Karpas-422 (cell line): ENCODE results near the gene GRAMD2B. TPM values are rescaled to one million over a fixed set of nuclear protein-coding genes. Genes with fewer than 3 reads are reported as not detected.

Experiments used
- DNase-seq: peaks from one replicate; pipeline ENCODE4 v3.0.0-alpha.2; 2015
- H2AFZ ChIP-seq: fragments of 200-600 bp; sonication (generic); 2 replicates; pipeline ENCODE4 v1.6.1; 2014; ENCODE audit warnings: antibody characterized with exemption, low read length, mixed read lengths
- H3K27ac ChIP-seq: fragments of 200-600 bp; sonication (generic); 2 replicates; pipeline ENCODE4 v1.5.1; 2014; ENCODE audit warnings: mild to moderate bottlenecking, low read length, moderate library complexity
- H3K27me3 ChIP-seq: fragments of 200-600 bp; sonication (generic); 2 replicates; pipeline ENCODE4 v1.6.1; 2014; ENCODE audit warnings: low read length, mixed read lengths
- H3K36me3 ChIP-seq: fragments of 200-600 bp; sonication (generic); 2 replicates; pipeline ENCODE4 v1.6.1; 2014; ENCODE audit warnings: low read length, mixed read lengths; ENCODE audit not compliant: insufficient read depth
- H3K4me1 ChIP-seq: fragments of 200-600 bp; sonication (generic); 2 replicates; pipeline ENCODE4 v1.6.1; 2014; ENCODE audit warnings: mild to moderate bottlenecking, low read length, mixed read lengths
- H3K4me2 ChIP-seq: fragments of 200-600 bp; sonication (generic); 2 replicates; pipeline ENCODE4 v1.6.1; 2014; ENCODE audit warnings: low read length, low read depth, mild to moderate bottlenecking; ENCODE audit not compliant: poor library complexity, severe bottlenecking
- H3K4me3 ChIP-seq: fragments of 200-600 bp; sonication (generic); 2 replicates; pipeline ENCODE4 v1.5.1; 2014; ENCODE audit warnings: mild to moderate bottlenecking, antibody characterized with exemption, low read length, mixed read lengths
- H3K79me2 ChIP-seq: fragments of 200-600 bp; sonication (generic); 2 replicates; pipeline ENCODE4 v1.6.1; 2014; ENCODE audit warnings: mild to moderate bottlenecking, low read length, mixed read lengths
- H3K9ac ChIP-seq: fragments of 200-600 bp; sonication (generic); 2 replicates; pipeline ENCODE4 v1.6.0; 2014; ENCODE audit warnings: low read length
- H3K9me2 ChIP-seq: fragments of 200-600 bp; sonication (generic), shearing (Covaris generic); replicated peaks from 2 replicates; pipeline ENCODE4 v1.6.0; 2014; ENCODE audit warnings: mild to moderate bottlenecking, low read length, moderate library complexity; ENCODE audit not compliant: insufficient read depth
- H3K9me3 ChIP-seq: fragments of 300-700, 200-600 bp; sonication (generic); 2 replicates; pipeline ENCODE4 v1.6.1; 2014; ENCODE audit warnings: low read length, mixed read lengths
- H4K20me1 ChIP-seq: fragments of 200-600 bp; sonication (generic); 2 replicates; pipeline ENCODE4 v1.6.1; 2014; ENCODE audit warnings: mild to moderate bottlenecking, antibody characterized with exemption, low read length, low read depth; ENCODE audit not compliant: insufficient read depth
- total RNA-seq: library from RNA; depleted of rRNA; stranded (reverse); fragments of >200 nt; shearing (Covaris generic); gene quantifications from 2 replicates; pipeline ENCODE4 v1.2.3, GENCODE V29; 2014; ENCODE audit warnings: low replicate concordance

GRAMD2B gene
- total RNA-seq, 1 experiment from 2014 or later = 4.5 TPM

GRCh38 chr5:126479810-126480209 is 56.6 kb downstream of the GRAMD2B start:
- Histone ChIP-seq H3K27me3 (no peaks in the 10 kb centered on the region), H3K9me3 (no peaks in the 10 kb centered on the region), H3K27ac (no peak overlapping the region), H3K4me3 (no peak overlapping the region), H3K4me1 (peaks cover 3% of the 10 kb centered on the region; the same call in 1 of the 2 replicates), H2AFZ (no peak overlapping the region), H3K9me2 (no peaks in the 10 kb centered on the region), H3K79me2 (no peaks in the 10 kb centered on the region), H3K9ac (no peak overlapping the region), H4K20me1 (no peaks in the 10 kb centered on the region), H3K36me3 (no peaks in the 10 kb centered on the region), H3K4me2 (no peak overlapping the region)
- DNase-seq = no peak

DNA sequence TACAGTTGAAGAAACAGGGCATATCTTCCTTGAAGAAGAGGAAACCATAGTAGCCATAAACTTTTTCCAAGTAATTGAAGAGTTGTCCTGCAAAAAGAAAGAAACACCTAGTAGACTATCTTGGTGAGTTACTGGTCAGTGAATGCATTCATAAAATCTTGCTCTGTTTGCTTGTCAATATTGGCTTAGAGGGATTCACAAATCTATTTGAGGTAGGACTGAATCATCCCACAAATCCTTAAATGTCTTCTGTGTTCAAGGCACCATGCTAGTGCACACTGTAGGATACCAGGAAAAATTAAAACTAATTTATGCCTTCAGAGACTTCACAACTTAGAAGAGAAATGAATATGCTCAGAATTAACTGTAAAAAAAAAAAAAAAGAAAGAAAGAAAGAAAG is 57.6 kb downstream of the GRAMD2B start:
- H2AFZ ChIP-seq = no peak overlapping the region
- no peaks in the 10 kb centered on the region; the same call in 1 of the 2 replicates for H3K36me3 ChIP-seq
- H3K9me2 ChIP-seq = no peaks in the 10 kb centered on the region
- DNase-seq = no peak
- no peaks in the 10 kb centered on the region for H3K27me3 ChIP-seq
- no peaks in the 10 kb centered on the region for H3K79me2 ChIP-seq
- no peaks in the 10 kb centered on the region for H4K20me1 ChIP-seq
- no peaks in the 10 kb centered on the region for H3K9me3 ChIP-seq
- H3K4me3 ChIP-seq = no peak overlapping the region
- H3K4me2 ChIP-seq = no peak overlapping the region
- H3K9ac ChIP-seq = no peak overlapping the region
- H3K27ac ChIP-seq = no peak overlapping the region
- H3K4me1 ChIP-seq = peaks cover 3% of the 10 kb centered on the region; the same call in 1 of the 2 replicates

- Histone ChIP-seq H3K79me2 (no peaks in the 10 kb centered on the region), H3K9ac (no peak overlapping the region), H3K27ac (no peak overlapping the region), H3K36me3 (no peaks in the 10 kb centered on the region; the same call in 1 of the 2 replicates), H3K4me2 (no peak overlapping the region), H3K9me3 (no peaks in the 10 kb centered on the region), H2AFZ (no peak overlapping the region), H3K27me3 (no peaks in the 10 kb centered on the region), H3K4me1 (peaks cover 3% of the 10 kb centered on the region; the same call in 1 of the 2 replicates), H3K9me2 (no peaks in the 10 kb centered on the region), H4K20me1 (no peaks in the 10 kb centered on the region), H3K4me3 (no peak overlapping the region)
- DNase-seq = no peak
Measured at GRCh38 chr5:126481243-126481642, 58.0 kb downstream of the GRAMD2B start.

DNA sequence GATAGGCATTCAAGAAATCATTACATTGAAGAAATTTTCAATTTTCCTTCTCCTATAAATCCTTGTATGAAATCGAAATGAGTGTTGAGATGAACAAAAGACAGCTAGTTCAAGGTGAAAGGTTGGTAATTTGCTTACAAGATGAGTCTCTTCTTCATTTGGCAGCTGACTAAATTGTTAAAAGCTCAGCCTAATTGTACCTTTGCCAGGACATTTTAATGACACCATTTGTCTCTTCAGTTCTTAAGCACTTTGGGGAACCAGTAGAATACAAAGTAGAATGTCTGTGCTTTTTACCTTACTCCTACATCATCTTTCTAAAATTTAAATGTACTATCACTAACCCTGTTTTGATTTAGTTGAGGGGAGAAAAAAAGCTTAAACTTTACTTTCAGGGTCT is 59.4 kb downstream of the GRAMD2B start:
- peaks cover 6% of the 10 kb centered on the region; the same call in 1 of the 2 replicates for H3K36me3 ChIP-seq
- no peaks in the 10 kb centered on the region for H3K79me2 ChIP-seq
- H3K9me2 ChIP-seq = no peaks in the 10 kb centered on the region
- H3K9me3 ChIP-seq = no peaks in the 10 kb centered on the region
- H2AFZ ChIP-seq = no peak overlapping the region
- DNase-seq = no peak
- H4K20me1 ChIP-seq = no peaks in the 10 kb centered on the region
- no peaks in the 10 kb centered on the region for H3K27me3 ChIP-seq
- H3K4me1 ChIP-seq = peaks cover 3% of the 10 kb centered on the region; the same call in 1 of the 2 replicates
- no peak overlapping the region for H3K4me2 ChIP-seq
- H3K4me3 ChIP-seq = no peak overlapping the region
- no peak overlapping the region for H3K9ac ChIP-seq
- no peak overlapping the region for H3K27ac ChIP-seq

GRCh38 chr5:126483156-126483555 is 59.9 kb downstream of the GRAMD2B start:
- Histone ChIP-seq H3K27me3 (no peaks in the 10 kb centered on the region), H3K36me3 (peaks cover 6% of the 10 kb centered on the region; the same call in 1 of the 2 replicates), H2AFZ (no peak overlapping the region), H3K27ac (no peak overlapping the region), H3K9ac (no peak overlapping the region), H3K9me2 (no peaks in the 10 kb centered on the region), H3K79me2 (no peaks in the 10 kb centered on the region), H3K4me1 (peaks cover 3% of the 10 kb centered on the region; the same call in 1 of the 2 replicates), H3K4me3 (no peak overlapping the region), H3K4me2 (no peak overlapping the region), H3K9me3 (no peaks in the 10 kb centered on the region), H4K20me1 (no peaks in the 10 kb centered on the region)
- DNase-seq = no peak

GRCh38 chr5:126484253-126484652 is 61.0 kb downstream of the GRAMD2B start:
- Histone ChIP-seq H3K27ac (no peak overlapping the region), H3K4me2 (no peak overlapping the region), H4K20me1 (no peaks in the 10 kb centered on the region), H3K4me3 (no peak overlapping the region), H3K9me2 (no peaks in the 10 kb centered on the region), H3K9me3 (no peaks in the 10 kb centered on the region), H3K4me1 (peaks cover 3% of the 10 kb centered on the region; the same call in 1 of the 2 replicates), H2AFZ (no peak overlapping the region), H3K79me2 (no peaks in the 10 kb centered on the region), H3K27me3 (no peaks in the 10 kb centered on the region), H3K36me3 (peaks cover 6% of the 10 kb centered on the region; the same call in 1 of the 2 replicates), H3K9ac (no peak overlapping the region)
- no peak for DNase-seq

DNA sequence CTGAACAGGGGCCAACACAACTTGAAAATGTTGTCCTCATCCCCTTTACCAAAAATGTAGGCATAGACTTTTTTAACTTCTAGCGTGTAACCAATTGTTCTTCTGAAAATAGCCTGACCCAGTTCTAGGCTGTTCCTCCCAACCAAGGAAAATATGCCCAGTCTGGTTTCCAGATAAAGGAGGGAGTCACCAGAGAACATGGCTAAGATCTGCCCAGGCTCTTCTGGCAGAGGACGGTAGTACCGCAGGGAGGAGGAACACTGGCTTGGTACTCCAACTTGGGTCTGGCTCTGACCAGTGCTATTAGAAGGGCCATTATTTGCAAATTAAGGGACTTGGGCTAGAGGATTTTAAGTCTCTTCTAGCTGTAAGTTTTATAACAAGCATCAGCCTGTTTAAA is 63.1 kb downstream of the GRAMD2B start:
- Histone ChIP-seq H3K9me3 (no peaks in the 10 kb centered on the region), H4K20me1 (no peaks in the 10 kb centered on the region), H3K36me3 (peaks cover 6% of the 10 kb centered on the region; the same call in 1 of the 2 replicates), H3K27me3 (no peaks in the 10 kb centered on the region), H2AFZ (no peak overlapping the region), H3K27ac (no peak overlapping the region), H3K79me2 (no peaks in the 10 kb centered on the region), H3K9ac (no peak overlapping the region), H3K4me1 (peaks cover 3% of the 10 kb centered on the region; the same call in 1 of the 2 replicates), H3K4me2 (no peak overlapping the region), H3K4me3 (no peak overlapping the region), H3K9me2 (no peaks in the 10 kb centered on the region)
- DNase-seq = no peak

- Histone ChIP-seq H3K9ac (no peak overlapping the region), H3K4me3 (no peak overlapping the region), H3K4me2 (no peak overlapping the region), H4K20me1 (no peaks in the 10 kb centered on the region), H3K9me3 (no peaks in the 10 kb centered on the region), H3K9me2 (no peaks in the 10 kb centered on the region), H3K36me3 (peaks cover 6% of the 10 kb centered on the region; the same call in 1 of the 2 replicates), H3K27me3 (no peaks in the 10 kb centered on the region), H2AFZ (no peak overlapping the region), H3K4me1 (peaks cover under 1% of the 10 kb centered on the region; the same call in 1 of the 2 replicates), H3K79me2 (no peaks in the 10 kb centered on the region), H3K27ac (no peak overlapping the region)
- DNase-seq = no peak
Measured at GRCh38 chr5:126487596-126487995, 64.4 kb downstream of the GRAMD2B start.
